ENCODE measurements around the gene CDK5R2. TPM values are rescaled to one million over a fixed set of nuclear protein-coding genes. Genes with fewer than 3 reads are reported as not detected.

Gene CDK5R2
- total RNA-seq (2022; extraction: Qiagen RNA extraction; ENCODE audit: low read depth), result 1.7 to 3.4 TPM (median 2.8 TPM) in 5 replicates

DNA sequence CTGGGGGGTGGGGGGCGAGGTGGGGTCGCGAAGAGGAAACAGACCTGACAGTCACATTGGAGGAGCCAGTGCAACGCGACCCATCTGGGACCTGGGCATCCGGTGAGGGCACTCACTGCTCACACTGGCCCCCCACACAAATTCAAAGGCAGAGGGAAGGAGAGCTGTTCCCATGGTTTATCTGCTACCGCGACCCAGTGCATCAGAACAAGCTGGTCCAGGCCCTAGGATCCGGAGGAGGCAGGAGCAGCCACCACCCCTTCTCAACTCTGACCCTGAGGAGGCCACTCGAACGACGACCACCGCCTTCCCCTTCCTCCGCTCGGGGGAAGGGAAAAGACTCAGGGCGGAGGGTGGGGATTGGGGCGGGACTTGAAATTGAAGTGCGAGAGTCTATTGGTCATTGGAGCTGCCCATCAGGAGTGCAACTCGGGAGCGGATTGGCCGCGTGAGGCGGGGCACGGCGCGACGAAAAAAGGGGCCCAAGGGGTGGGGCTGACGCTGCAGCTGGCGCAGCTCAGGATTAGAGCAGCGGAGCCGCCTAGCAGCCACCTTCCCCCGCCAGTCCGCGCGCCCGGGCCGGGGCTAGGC, at the start of gene CDK5R2:
TSS of gene CDK5R2 (plus strand) at position 526 of the 591 bp plus-strand sequence. CDS start 155 bp downstream, outside the sequence.

DNA sequence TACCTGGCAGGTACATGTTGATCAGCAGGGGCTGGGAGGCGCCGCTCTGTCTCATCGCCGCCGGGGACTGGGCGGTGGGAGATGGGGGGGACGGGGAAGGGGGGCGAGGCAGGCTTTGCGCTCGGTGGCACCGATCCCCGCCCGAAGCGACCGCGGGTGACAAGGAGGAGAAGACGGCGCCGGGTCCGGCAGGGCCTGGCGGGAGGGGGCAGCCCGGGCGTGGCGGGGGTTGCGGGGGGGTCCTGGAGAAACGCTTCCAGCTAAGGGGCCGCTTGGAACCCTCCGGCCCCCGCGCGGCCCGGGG, 25.5 kb downstream of the CDK5R2 start, which contains the start of gene FEV:
TSS of gene FEV (minus strand) at position 164 of the 304 bp plus-strand sequence. CDS start at position 55, 109 bp downstream.

DNA sequence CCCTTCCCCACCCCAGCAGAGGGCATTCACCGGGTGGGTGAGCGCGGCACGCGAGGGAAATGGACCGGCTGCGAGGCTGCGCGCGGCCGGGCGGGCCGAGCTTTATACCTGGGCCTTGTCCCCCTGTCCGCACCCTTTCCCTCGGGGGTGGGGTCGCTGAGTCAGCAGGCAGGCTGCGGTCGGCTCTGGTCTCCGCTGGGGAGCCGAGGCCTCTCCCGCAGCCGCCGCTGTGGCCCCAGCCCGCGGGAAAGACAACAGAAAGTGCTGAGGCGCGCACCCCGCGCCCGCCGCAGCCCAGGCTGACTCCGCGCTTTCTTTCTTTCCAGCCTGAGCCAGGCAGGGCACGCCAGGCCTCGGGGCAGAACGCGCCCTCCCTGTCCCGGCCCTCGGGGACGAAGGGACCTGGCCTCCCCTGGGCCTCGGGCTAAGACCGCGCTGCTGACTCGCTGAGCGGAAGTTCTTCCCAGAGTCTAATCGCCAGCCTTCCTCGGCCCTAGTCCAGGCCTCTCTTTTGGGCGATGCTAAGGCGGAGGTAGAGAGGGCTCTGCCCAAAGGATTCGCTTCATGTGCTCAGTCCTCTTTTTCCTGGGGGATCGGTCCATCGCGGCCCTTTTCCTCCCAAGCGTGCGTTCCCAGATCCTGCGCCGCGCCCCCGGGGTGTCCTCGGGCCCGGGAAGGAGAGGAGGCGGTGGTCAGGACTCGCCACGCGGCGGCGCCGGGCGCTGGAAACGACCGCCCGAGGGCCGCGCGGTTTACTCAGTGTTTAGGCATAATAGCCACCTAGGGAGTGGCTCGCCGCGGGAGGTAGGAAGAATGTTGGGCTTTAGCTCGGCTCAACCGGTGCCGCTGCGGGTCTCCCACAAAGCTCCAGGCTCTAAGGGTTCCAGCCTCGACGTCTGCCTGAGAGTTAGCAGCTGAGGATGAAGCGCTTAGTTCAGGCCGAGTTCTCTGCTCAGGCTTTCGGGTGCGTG, 34.2 kb downstream of the CDK5R2 start, which contains the start of gene CRYBA2:
TSS of gene CRYBA2 (minus strand) at position 78 of the 971 bp plus-strand sequence. CDS start 246 bp downstream, outside the sequence.

Other genes starting within 250 kb of the CDK5R2 start
- 25.1 to 30.9 TPM (median 29.3 TPM) in 5 replicates for gene TTLL4, start 248.8 kb upstream of the CDK5R2 start, total RNA-seq (2022; extraction: Qiagen RNA extraction; ENCODE audit: low read depth)
- gene CYP27A1, start 177.5 kb upstream of the CDK5R2 start, total RNA-seq (2022; extraction: Qiagen RNA extraction; ENCODE audit: low read depth), result 0.10 to 0.18 TPM (median 0.17 TPM) in 5 replicates
- gene PRKAG3, start 127.9 kb upstream of the CDK5R2 start, total RNA-seq (2022; extraction: Qiagen RNA extraction; ENCODE audit: low read depth), result not detected in 5 replicates
- gene WNT6, start 99.9 kb upstream of the CDK5R2 start, total RNA-seq (2022; extraction: Qiagen RNA extraction; ENCODE audit: low read depth), result 0.14 to 0.24 TPM (median 0.22 TPM) in 4 of 5 replicates, not detected in the other
- 0.07 to 0.31 TPM in 2 of 5 replicates, not detected in the others for gene WNT10A, start 78.8 kb upstream of the CDK5R2 start, total RNA-seq (2022; extraction: Qiagen RNA extraction; ENCODE audit: low read depth)
- not detected in 5 replicates for gene FEV, start 25.5 kb downstream of the CDK5R2 start, total RNA-seq (2022; extraction: Qiagen RNA extraction; ENCODE audit: low read depth)
- gene CRYBA2, start 33.8 kb downstream of the CDK5R2 start, total RNA-seq (2022; extraction: Qiagen RNA extraction; ENCODE audit: low read depth), result 0.54 TPM in 1 of 5 replicates, not detected in the others
- gene CFAP65, start 81.8 kb downstream of the CDK5R2 start, total RNA-seq (2022; extraction: Qiagen RNA extraction; ENCODE audit: low read depth), result 0.05 to 0.32 TPM (median 0.16 TPM) in 5 replicates
- gene IHH, start 101.3 kb downstream of the CDK5R2 start, total RNA-seq (2022; extraction: Qiagen RNA extraction; ENCODE audit: low read depth), result 0.09 to 0.13 TPM (median 0.11 TPM) in 4 of 5 replicates, not detected in the other
- gene NHEJ1, start 201.1 kb downstream of the CDK5R2 start, total RNA-seq (2022; extraction: Qiagen RNA extraction; ENCODE audit: low read depth), result 13.7 to 18.3 TPM (median 15.2 TPM) in 5 replicates
- gene SLC23A3, start 210.4 kb downstream of the CDK5R2 start, total RNA-seq (2022; extraction: Qiagen RNA extraction; ENCODE audit: low read depth), result 0.19 to 0.90 TPM (median 0.53 TPM) in 5 replicates
- 33.7 to 47.7 TPM (median 45.3 TPM) in 5 replicates for gene CNPPD1, start 217.3 kb downstream of the CDK5R2 start, total RNA-seq (2022; extraction: Qiagen RNA extraction; ENCODE audit: low read depth)
- gene RETREG2, start 218.6 kb downstream of the CDK5R2 start, total RNA-seq (2022; extraction: Qiagen RNA extraction; ENCODE audit: low read depth), result 58.9 to 85.7 TPM (median 81.2 TPM) in 5 replicates
- 14.4 to 22.8 TPM (median 19.2 TPM) in 5 replicates for gene ZFAND2B, start 247.1 kb downstream of the CDK5R2 start, total RNA-seq (2022; extraction: Qiagen RNA extraction; ENCODE audit: low read depth)